Activated CD8-positive, alpha-beta memory T cell treated with anti-CD3 and anti-CD28 coated beads, Interleukin-2, amount 50 U/mL, for 48 hours (primary cell): Measurements from ENCODE around the gene SON.
"Not testable (repeated sequence)": the region's sequence is repeated elsewhere in the genome, so short reads cannot be mapped to it uniquely, and the experiment has no call there.

Experiments used
- DNase-seq: peaks from one replicate; pipeline ENCODE4 v3.0.0-alpha.2; 2020

Gene SON

DNA sequence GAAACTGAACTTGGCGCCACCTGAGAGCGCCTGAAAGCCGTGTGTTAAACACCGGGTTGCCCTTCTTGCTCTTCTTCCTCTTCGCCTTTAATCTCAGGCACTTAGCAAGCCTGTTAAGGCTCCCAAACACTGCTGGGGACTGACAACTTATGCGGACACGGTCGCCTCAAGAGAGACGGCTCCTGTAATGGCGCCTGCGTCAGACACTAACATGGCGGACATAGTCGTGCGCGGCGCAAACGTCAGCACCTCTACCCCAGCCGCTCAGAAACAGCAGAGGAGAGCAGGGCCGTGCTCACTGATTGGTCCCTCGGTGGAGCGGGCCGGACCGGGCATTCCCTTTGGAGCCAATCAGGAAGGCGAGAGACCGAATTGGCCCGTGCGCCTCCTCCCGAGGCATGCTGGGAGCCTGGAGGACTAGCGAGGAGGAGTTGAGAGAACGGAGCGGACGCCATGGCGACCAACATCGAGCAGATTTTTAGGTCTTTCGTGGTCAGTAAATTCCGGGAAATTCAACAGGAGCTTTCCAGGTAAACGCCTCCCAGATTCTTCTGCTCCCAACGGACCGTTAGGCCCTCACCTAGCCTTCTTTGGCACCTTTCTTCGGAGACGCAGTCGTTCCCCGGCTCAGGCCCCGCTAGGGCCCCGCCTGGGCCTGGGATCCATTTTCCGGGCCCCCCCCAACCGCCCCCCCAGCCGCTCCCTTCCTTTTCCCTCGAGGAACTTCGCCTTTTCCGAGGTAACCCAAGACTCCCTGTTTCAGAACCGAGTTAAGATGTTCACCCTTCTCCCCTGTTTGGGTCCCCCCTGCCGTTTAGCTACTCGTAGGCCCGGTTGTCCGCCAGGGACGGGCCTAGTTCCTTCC lies at the start of gene SON:
Gene SON, plus strand, starts transcription at position 399 of the 865 bp plus-strand sequence. Its CDS starts 55 bp downstream, at position 454.
- peak; percentile 96 for DNase-seq

GRCh38 chr21:33493756-33494155 lies 49.1 kb upstream of the SON start:
- no peak for DNase-seq

- no peak for DNase-seq
Measured at GRCh38 chr21:33495743-33496142, 47.1 kb upstream of the SON start.

DNA sequence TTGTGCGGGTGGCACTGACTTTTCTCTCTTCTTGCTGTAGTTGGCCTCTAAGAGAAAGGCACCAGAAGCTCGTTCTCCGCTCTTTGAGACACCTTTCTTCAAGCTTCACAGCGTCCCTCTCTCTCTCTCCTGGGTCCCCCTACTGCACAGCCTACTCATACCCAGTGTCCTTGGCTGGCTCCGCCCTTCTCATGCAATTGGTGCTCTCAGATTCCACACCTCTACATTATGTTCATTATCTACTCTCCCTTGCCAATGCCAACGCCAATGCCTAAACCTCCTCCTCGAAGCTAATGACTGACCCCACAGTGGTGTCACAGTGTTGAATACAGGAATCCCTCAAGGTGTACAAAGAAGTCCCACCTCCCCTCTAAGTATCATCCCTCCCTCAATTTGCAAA lies 46.5 kb upstream of the SON start:
- DNase-seq = no peak

DNA sequence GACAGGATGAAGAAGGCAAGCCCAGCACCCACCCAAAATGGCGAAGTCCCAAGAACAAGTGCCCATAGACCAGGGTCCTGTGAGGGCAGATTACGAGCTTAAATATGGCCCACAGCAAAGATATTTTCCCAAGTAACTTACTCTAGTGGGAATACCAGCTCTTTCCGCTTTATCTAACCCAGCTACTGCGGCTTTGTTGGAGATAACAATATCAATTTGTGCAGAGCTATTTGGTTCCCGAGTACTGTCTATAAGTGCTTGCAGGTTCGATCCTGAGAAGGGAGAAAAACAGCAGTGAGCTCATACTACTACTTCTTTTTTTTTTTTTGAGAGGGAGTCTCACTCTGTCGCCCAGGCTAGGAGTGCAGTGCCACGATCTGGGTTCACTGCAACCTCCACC lies 37.0 kb upstream of the SON start:
- DNase-seq = no peak

DNA sequence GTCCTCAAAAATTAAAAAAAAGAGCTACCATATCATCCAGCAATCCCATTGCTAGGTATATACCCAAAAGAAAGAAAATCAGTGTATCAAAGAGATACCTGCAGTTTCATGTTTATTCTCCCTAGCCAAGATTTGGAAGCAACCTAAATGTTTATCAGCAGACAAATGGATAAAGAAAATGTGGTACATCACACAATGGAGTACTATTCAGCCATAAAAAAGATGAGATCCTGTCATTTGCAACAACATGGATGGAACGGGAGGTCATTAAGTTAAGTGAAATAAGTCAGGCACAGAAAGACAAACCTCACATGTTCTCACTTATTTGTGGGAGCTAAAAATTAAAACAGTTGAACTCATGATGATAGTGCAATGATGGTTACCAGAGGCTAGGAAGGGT lies 35.8 kb upstream of the SON start:
- DNase-seq = not testable (repeated sequence)

GRCh38 chr21:33510826-33511225 lies 32.0 kb upstream of the SON start:
- no peak for DNase-seq

GRCh38 chr21:33511639-33512038 lies 31.2 kb upstream of the SON start:
- no peak for DNase-seq

DNA sequence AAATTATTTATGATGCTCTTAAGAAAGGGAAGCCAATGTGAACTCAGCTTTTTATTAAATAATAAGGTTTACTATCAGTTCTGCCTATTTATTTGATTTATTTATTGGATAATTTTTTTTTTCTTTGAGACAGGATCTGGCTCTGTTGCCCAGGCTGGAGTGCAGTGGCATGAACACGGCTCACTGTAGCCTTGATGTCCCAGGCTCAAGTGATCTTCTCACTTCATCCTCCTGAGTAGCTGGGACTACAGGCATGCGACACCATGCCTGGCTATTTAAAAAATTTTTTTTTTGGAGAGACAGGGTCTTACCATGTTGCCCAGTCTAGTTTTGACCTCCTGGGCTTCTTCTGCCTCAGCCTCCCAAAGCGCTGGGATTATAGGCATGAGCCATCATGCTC lies 30.4 kb upstream of the SON start:
- DNase-seq = no peak

DNA sequence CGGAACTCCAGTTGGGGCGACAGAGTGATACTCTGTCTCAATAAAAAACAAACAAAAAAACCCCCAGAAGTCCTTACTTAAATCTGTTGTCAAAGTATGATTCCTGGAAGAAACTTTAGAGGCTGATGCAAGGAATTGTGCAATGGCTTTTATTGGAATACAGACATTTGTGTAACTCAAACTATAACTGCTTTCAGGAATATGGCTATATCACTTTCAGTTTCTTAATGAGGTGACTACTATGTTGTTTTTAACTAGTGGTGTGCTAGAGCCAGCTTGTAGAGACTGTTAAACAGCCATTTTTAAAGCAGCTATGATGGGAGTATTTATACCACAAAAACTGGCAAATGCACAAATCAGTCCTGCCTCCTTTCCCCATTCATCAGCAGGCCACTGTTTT lies 28.6 kb upstream of the SON start:
- no peak for DNase-seq

DNA sequence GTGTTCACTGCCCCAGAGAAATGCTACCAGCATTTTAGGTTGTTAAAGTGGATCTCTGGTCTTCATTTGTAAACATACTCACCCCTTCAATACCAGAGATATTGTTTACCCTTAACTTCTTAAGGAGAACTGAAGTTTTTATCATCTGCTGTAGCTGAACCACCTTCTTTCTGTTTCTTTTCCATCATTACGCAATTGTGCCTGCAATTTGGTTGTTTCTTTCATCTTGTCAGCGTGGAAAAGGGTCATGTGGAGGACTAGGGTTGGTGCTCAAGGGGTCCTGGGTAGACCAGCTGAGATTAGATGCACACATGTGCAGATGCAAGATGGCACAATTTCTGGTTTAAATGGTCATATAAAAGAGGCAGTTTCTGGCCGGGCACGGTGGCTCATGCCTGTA lies 23.9 kb upstream of the SON start:
- DNase-seq = no peak

GRCh38 chr21:33522297-33522952 lies 20.4 kb upstream of the SON start:
- DNase-seq = no peak

GRCh38 chr21:33522953-33523349 lies 19.9 kb upstream of the SON start:
- no peak for DNase-seq

- DNase-seq = no peak
Measured at GRCh38 chr21:33531007-33531406, 11.8 kb upstream of the SON start.

GRCh38 chr21:33537212-33537611 lies 5.6 kb upstream of the SON start:
- DNase-seq = no peak

DNA sequence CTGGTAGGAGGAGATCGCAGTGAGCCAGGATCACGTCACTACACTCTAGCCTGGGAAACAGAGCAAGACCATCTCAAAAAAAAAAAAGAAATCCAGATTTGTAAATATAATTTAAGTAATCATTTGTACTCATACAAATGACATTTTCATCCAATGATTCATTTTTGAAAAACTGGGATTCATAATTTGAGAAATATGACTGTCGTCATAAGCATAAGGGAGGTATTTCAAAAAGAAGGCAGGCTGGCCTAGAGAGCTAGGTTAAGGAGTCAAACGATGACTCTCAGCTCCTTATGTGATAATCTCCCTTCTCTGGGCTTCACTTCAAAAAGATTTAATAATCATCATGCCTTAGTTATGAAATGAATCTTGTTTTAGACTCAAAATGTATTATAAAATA lies 3.2 kb upstream of the SON start:
- no peak for DNase-seq

DNA sequence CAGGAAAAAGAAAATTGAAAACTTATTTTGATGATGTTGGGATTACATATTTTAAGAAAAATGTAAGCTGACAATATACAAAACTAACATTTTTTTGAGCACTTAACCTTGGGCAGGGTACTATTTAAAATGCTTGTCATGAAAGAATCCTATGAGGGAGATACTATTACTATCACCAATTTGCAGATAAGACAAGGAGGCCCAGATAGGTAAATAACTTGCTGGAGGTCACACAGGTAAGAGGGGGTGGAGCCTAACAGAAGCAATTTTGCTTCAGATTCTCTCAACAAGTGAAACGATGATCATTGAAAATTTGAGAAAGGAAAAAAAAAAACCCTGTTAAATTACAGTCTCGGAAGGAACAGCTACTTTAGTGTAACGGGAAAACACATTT lies 2.1 kb upstream of the SON start:
- no peak for DNase-seq

GRCh38 chr21:33541105-33541711 lies 1.6 kb upstream of the SON start:
- DNase-seq = no peak

- DNase-seq = peak; percentile 92
Measured at GRCh38 chr21:33541756-33542639, 840 bp upstream of the SON start, which contains the start of gene GART. TSS of gene GART (minus strand) at chr21:33542117. CDS start at chr21:33539315, 2,802 bp downstream.

- peak; percentile 32 for DNase-seq
Measured at GRCh38 chr21:33543505-33544129, 779 bp downstream of the SON start.

- no peak for DNase-seq
Measured at GRCh38 chr21:33544451-33545195, 1.8 kb downstream of the SON start.

DNA sequence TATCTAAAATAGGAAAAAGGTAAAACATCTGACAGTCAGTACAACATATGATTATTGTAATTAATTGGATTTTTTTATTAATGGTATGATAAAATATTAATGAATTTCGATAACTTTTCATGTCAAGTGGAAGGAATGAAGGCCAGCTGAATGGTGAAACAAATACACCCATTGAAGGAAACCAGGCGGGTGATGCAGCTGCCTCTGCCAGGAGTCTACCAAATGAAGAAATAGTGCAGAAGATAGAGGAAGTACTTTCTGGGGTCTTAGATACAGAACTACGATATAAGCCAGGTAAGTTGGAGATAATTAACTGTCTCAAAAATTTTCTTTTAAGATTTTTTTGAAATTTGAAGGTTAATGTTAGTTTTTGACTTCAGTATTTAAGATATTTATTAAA lies 3.2 kb downstream of the SON start:
- no peak for DNase-seq
